Panc1 (cell line): Measurements from ENCODE around the gene INTS11. TPM values are rescaled to one million over a fixed set of nuclear protein-coding genes. Genes with fewer than 3 reads are reported as not detected.

Source experiments
- ATAC-seq: fragments of 200-7000 bp; cut with Tn5 transposase; 2 replicates; pipeline ENCODE4 v1.9.1; 2020; ENCODE audit warnings: mild to moderate bottlenecking, moderate library complexity
- BruUV-seq: library from RNA; stranded (reverse); fragments of 400-500 nt; replicated peaks from 2 replicates; lab custom pipeline; 2021; lab: Mats Ljungman, UMichigan
- CTCF ChIA-PET: fragments of 300-600 bp; sonication (Branson Sonifier 250); formaldehyde crosslinking; loops from one replicate; lab custom pipeline; 2022; ENCODE audit warnings: antibody characterized with exemption; lab: Charles Lee
- POLR2A ChIA-PET: fragments of 300-600 bp; sonication (Branson Sonifier 250); formaldehyde crosslinking; loops from one replicate; lab custom pipeline; 2022; ENCODE audit warnings: antibody characterized with exemption; lab: Charles Lee
- DNase-seq: peaks from one replicate; pipeline ENCODE4 v3.0.0-alpha.2; 2010; ENCODE audit warnings: low read depth, low spot score
- H3K27ac ChIP-seq: 2 replicates; pipeline ENCODE4 v1.5.1; 2011; ENCODE audit warnings: mild to moderate bottlenecking, low read length, inconsistent platforms
- H3K27me3 ChIP-seq: fragments of 200-500 bp; sonication (Bioruptor generic); 2 replicates; pipeline ENCODE4 v1.6.0; 2014; ENCODE audit warnings: low read length, inconsistent platforms; ENCODE audit not compliant: control insufficient read depth, insufficient read depth
- H3K36me3 ChIP-seq: fragments of 200-500 bp; sonication (Bioruptor generic); 2 replicates; pipeline ENCODE4 v1.5.1; 2014; ENCODE audit warnings: inconsistent platforms, mild to moderate bottlenecking, low read length, moderate library complexity; ENCODE audit not compliant: control insufficient read depth, insufficient read depth
- H3K4me1 ChIP-seq: 2 replicates; pipeline ENCODE4 v1.5.1; 2011; ENCODE audit warnings: inconsistent platforms, mild to moderate bottlenecking, low read length, moderate library complexity; ENCODE audit not compliant: control insufficient read depth, insufficient read depth
- H3K4me3 ChIP-seq, 2 experiments: 2 replicates each; pipeline ENCODE4 v1.5.1; 2011 to 2012; ENCODE audit warnings: low read depth in 2 of 2, low read length in 2 of 2, mild to moderate bottlenecking in 2 of 2, inconsistent platforms in 1 of 2, moderate library complexity in 1 of 2
- H3K9me3 ChIP-seq: fragments of 200-500 bp; sonication (Bioruptor generic); 2 replicates; pipeline ENCODE4 v1.5.1; 2014; ENCODE audit warnings: low read depth, mild to moderate bottlenecking, inconsistent platforms, low read length, moderate library complexity; ENCODE audit not compliant: control insufficient read depth, insufficient read depth
- POLR2AphosphoS5 ChIP-seq: IDR thresholded peaks from 2 replicates; pipeline ENCODE4 v1.6.1; 2012; ENCODE audit warnings: mild to moderate bottlenecking, low read depth, low read length, moderate library complexity
- SIN3A ChIP-seq: IDR thresholded peaks from 2 replicates; pipeline ENCODE4 v1.6.1; 2012; ENCODE audit warnings: low read depth, mild to moderate bottlenecking, low read length, moderate library complexity, borderline replicate concordance; ENCODE audit not compliant: insufficient read depth
- TCF7L2 ChIP-seq: IDR thresholded peaks from 2 replicates; pipeline ENCODE4 v1.6.1; 2011; ENCODE audit warnings: mild to moderate bottlenecking, low read depth, low read length, inconsistent platforms
- in situ Hi-C: cut with HindIII; loops from 2 replicates; pipeline ENCODE4 v1.10.0; 2016; ENCODE audit warnings: low sequenced_read_pairs, low pct_unique_long_range_greater_than_20kb
- intact Hi-C: fragments of 100-400 bp; cut with micrococcal nuclease; formaldehyde crosslinking; loops from one replicate; pipeline ENCODE4 v1.10.0; 2022; ENCODE audit not compliant: unreplicated experiment
- total RNA-seq: library from RNA; stranded (reverse); gene quantifications from one replicate; pipeline ENCODE4 v1.2.1, GENCODE V29; 2021; ENCODE audit not compliant: unreplicated experiment
- TF ChIP-seq, protein P1 (sequence below): fragments of 450-650 bp; IDR thresholded peaks from 2 replicates; pipeline ENCODE4 v1.5.1; 2017; ENCODE audit warnings: mild to moderate bottlenecking
- TF ChIP-seq, protein P2 (sequence below), 2 experiments: IDR thresholded peaks; 2 replicates each; pipeline ENCODE4 v1.6.1; 2011 to 2012; ENCODE audit warnings: low read depth in 2 of 2, control low read depth in 1 of 2, low read length in 1 of 2, mild to moderate bottlenecking in 1 of 2, moderate library complexity in 1 of 2; ENCODE audit not compliant: insufficient read depth in 1 of 2

Gene INTS11
- total RNA-seq, 1 experiment from 2014 or later = 114 TPM

DNA sequence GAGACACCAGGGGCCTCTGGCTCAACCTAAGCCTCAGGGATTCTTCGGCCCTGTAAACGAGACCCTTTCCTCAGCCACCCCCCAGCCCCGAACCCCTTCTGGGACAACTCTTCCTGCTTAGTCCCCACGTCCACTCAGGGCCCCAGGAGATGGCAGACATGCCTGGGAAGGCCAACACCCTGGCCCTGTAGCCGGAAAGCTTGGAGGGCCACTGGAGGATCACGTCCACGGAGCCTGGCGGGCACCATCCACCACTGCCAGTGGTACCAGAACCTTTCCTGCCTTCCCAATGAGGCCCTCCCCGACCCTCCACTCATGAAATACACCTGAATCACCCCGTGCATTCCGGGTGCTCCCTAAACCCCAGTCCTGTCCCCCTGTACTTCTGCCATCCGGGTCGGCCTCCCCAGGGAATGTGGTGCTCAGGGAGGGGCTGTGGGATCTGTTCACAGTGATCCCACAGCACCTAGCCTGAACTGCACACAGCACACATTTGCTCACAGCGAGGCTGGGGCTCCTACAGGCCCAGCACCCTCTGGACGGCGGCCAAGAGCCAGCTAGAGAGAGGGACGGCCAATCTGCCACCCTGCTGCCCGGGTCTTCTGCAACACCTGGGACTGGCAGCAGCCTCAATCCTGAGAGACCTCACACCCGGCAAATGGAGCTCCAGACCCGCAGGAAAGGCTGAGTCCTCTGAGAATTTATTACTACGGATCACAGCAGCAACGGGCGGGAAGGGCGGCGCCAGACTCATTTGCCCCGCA lies 48.8 kb upstream of the INTS11 start:
- in situ Hi-C loops = no loop called here
- Histone ChIP-seq H3K9me3 (no peaks in the 10 kb centered on the region), H3K27ac (peak overlapping the region; percentile 90), H3K36me3 (peaks cover 16% of the 10 kb centered on the region; the same call in 1 of the 2 replicates), H3K4me3 (peak overlapping the region; percentile 72 to 97), H3K27me3 (no peaks in the 10 kb centered on the region), H3K4me1 (peaks cover 32% of the 10 kb centered on the region)
- intact Hi-C loops = no loop called here
- POLR2A ChIA-PET = interaction anchor here (0.5 kb wide), 1 partner anchor 15 kb away, joined by 8 read pairs; no protein-coding TSS in a partner anchor
- ATAC-seq (no peak), DNase-seq (no peak)
- TF ChIP-seq, protein P1, sequence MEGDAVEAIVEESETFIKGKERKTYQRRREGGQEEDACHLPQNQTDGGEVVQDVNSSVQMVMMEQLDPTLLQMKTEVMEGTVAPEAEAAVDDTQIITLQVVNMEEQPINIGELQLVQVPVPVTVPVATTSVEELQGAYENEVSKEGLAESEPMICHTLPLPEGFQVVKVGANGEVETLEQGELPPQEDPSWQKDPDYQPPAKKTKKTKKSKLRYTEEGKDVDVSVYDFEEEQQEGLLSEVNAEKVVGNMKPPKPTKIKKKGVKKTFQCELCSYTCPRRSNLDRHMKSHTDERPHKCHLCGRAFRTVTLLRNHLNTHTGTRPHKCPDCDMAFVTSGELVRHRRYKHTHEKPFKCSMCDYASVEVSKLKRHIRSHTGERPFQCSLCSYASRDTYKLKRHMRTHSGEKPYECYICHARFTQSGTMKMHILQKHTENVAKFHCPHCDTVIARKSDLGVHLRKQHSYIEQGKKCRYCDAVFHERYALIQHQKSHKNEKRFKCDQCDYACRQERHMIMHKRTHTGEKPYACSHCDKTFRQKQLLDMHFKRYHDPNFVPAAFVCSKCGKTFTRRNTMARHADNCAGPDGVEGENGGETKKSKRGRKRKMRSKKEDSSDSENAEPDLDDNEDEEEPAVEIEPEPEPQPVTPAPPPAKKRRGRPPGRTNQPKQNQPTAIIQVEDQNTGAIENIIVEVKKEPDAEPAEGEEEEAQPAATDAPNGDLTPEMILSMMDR = no peak
- no peak for TF ChIP-seq POLR2AphosphoS5
- TF ChIP-seq TCF7L2 = no peak
- TF ChIP-seq SIN3A = no peak
- TF ChIP-seq, protein P2, sequence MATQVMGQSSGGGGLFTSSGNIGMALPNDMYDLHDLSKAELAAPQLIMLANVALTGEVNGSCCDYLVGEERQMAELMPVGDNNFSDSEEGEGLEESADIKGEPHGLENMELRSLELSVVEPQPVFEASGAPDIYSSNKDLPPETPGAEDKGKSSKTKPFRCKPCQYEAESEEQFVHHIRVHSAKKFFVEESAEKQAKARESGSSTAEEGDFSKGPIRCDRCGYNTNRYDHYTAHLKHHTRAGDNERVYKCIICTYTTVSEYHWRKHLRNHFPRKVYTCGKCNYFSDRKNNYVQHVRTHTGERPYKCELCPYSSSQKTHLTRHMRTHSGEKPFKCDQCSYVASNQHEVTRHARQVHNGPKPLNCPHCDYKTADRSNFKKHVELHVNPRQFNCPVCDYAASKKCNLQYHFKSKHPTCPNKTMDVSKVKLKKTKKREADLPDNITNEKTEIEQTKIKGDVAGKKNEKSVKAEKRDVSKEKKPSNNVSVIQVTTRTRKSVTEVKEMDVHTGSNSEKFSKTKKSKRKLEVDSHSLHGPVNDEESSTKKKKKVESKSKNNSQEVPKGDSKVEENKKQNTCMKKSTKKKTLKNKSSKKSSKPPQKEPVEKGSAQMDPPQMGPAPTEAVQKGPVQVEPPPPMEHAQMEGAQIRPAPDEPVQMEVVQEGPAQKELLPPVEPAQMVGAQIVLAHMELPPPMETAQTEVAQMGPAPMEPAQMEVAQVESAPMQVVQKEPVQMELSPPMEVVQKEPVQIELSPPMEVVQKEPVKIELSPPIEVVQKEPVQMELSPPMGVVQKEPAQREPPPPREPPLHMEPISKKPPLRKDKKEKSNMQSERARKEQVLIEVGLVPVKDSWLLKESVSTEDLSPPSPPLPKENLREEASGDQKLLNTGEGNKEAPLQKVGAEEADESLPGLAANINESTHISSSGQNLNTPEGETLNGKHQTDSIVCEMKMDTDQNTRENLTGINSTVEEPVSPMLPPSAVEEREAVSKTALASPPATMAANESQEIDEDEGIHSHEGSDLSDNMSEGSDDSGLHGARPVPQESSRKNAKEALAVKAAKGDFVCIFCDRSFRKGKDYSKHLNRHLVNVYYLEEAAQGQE (IDR thresholded peaks at IDR 0.05; ENCODE audit: insufficient read depth in 1 of 2, low read depth in 2 of 2, low read length in 1 of 2) = no peak
- no TSS peak for BruUV-seq
- CTCF ChIA-PET = interaction anchor here (1.8 kb wide), 1 partner anchor 27 kb away, joined by 8 read pairs; no protein-coding TSS in a partner anchor

DNA sequence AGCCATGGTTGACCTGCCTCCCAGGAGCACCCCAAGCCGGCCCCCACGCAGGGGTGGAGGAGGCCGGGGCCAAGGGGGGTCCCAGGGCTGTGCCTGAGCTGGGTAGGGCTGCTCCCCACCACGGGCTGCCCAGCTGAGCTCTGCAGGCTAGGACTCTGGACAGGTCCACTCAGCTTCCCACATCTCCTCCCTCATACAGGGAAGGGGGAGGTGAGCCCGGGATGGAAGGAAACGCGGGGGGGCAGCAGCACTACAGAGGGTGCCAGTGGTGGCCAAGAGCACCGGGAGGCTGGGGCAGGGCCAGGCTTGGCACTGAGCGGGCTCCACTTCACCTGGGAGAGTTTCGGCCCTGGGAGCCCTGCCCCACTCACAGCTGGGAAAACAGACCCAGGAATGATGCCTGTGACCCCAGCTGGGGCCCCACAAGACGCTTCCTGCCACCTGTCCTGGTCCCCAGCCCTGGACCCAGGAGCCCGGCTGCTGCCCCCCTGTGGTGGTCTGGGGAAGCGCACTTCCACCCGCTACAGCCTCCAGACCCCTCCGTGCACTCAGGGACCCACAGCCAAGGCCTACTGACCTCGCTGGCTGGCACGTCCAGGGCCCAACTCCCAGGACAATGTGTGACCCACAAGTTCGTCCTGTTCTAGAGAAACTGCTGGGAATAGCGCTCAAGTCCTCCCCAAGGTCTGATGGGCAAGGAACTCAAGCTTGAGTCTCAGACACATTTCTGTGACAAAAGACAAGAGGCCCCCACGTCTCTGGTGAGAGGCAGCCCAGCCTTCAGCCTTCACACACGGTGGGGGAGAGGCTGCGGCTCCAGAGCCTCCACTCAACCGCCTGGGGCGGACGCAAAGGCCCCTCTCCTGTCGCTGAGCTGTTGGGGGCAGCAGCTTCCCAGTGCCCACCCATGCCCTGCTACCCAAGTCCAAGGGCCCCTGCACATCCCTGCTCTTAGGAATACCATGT lies 47.6 kb upstream of the INTS11 start:
- TF ChIP-seq POLR2AphosphoS5 (peak; percentile 47; the same call in 1 of the 2 replicates), SIN3A (no peak)
- TF ChIP-seq, protein P1 = peak; percentile 98
- H3K36me3 ChIP-seq = peaks cover 16% of the 10 kb centered on the region; the same call in 1 of the 2 replicates
- no peaks in the 10 kb centered on the region for H3K9me3 ChIP-seq
- in situ Hi-C loops (no loop called here), intact Hi-C loops (no loop called here)
- CTCF ChIA-PET = interaction anchor here (0.9 to 1.8 kb wide), 3 partner anchors 26 to 97 kb away, joined by 3 to 8 read pairs (median 3); no protein-coding TSS in a partner anchor
- peak overlapping the region; percentile 70; the same call in 1 of the 2 replicates for H3K27ac ChIP-seq
- H3K27me3 ChIP-seq = no peaks in the 10 kb centered on the region
- peak; percentile 69 for ATAC-seq
- POLR2A ChIA-PET = no interaction called here
- peak; percentile 32 for DNase-seq
- peaks cover 32% of the 10 kb centered on the region for H3K4me1 ChIP-seq
- no peak overlapping the region for H3K4me3 ChIP-seq
- no TSS peak for BruUV-seq
